NCI-H1436 (cell line): ENCODE measurements around the gene CDKN2B-AS1.
A peak's percentile ranks its signal among the peaks of the same experiment; 100 is the strongest.

Experiments
- DNase-seq: peaks from one replicate; lab custom pipeline; 2025; lab: John Stamatoyannopoulos, UW

Gene CDKN2B-AS1

DNA sequence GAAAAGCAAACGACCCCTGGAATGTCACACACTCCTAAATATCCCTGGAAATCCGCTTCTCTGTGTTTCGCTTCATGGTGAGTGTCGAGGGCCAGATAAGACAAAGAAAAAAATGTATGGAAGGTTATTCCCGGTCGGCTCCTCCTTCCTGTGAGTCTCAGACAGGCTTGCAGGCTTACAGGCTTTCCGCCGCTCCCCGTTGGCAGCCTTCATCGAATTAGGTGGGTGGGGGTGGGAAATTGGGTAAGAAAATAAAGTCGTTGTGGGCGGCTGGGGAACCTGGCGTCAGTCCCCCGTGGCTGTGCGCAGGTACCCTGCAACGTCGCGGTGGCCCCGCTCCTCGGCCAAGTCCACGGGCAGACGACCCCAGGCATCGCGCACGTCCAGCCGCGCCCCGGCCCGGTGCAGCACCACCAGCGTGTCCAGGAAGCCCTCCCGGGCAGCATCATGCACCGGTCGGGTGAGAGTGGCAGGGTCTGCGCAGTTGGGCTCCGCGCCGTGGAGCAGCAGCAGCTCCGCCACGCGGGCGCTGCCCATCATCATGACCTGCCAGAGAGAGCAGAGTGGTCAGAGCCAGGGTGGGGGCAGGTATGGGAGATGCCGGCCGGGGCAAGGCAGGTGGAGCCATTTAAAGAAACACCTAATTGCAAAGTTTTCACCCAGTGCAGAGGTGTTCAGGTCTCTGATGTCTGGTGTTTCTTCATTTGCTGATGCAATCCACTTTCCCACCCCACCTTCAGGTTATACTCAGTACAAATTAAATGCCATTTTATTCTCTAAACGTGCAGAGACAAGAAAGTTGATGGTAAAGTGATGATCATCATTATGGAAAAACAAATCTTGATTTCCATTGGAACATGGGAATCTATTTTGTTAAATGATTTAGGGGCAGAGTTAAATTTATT lies 11.4 kb downstream of the CDKN2B-AS1 start:
- no peak for DNase-seq

DNA sequence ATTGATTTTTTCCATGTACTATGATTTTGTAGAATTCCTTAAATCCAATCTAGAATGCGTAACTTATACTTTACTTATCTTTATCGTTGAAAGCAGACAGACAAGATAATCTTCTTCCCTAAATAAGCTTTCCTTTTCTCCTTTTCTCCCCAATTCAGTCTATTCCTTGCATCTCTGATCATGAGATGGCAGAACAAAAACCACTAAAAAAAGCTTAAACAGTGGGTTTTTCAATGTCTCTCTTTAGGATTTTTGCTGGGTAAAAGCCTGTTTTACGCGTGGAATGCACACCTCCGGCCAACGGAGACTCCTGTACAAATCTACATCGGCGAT lies 13.8 kb downstream of the CDKN2B-AS1 start:
- no peak for DNase-seq

DNA sequence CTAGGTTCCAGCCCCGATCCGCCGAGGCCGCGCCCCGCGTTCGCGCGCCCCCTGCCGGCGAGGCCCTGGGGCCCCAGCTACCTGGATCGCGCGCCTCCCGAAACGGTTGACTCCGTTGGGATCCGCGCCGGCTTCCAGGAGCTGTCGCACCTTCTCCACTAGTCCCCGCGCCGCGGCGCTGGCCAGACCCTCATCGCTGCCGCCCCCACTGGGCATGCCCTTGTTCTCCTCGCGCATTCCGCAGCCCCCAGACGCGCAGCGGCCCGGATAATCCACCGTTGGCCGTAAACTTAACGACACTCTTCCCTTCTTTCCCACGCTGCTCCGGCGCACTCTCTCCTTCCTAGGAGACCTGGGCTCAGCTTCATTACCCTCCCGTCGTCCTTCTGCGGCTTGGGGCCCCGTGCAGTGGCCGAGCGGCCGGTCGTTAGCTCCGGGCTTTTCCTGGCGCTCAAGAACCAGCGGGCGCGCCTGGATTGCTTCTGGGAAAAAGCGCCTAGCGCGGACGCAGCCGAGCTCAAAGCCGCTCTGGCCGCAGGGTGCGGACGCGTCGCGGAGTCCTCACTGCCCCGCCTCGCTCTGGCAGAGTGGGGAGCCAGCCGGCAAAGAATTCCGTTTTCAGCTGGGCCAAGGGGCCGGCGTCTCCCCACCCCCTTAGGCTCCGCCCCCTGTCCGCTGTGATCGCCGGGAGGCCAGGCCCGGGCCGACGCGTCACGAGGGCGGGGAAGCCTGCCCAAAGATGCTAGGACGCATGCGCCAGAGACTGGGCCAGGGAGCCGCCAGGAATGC lies 14.3 kb downstream of the CDKN2B-AS1 start, which contains the start of gene CDKN2B:
Gene CDKN2B (minus strand): TSS at position 589 of the 789 bp plus-strand sequence. CDS start 352 bp downstream, at position 237.
- DNase-seq = peak; percentile 95

- DNase-seq = no peak
Measured at GRCh38 chr9:22009506-22009867, 14.9 kb downstream of the CDKN2B-AS1 start.

DNA sequence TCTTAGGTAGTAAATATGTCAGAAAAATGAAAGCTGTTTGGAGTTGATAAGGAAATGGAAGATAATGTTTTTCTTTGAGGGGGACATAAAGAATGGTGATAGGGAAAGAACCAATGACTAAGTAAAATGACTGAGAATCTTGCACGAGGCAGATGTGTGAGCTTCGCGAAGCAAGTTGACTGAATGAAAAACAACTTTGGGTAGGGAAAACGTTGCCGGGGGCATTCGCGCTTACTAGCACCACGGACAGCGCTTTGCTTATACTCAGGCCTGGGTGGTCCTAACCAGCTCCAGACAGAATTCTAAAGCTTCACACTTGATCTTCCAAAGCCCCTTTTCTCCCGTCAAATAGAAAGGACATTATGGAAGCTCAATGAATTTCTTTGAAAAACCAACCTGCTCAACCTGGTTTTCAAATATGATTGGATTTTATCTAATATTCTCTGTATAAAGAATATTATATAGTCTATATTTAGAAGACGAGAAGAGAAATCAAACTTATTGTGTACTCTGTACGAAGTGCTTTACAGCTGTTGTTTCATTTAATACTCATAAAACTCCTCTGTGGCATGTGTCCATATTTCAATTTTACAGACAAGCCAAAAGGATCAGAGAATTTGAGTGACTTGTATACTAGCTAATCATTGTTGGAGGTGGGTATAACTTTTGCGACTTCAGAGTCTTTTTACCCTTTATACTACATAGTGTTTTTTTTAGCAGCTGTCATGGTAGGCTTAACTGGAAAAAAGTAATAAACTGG lies 16.5 kb downstream of the CDKN2B-AS1 start:
- no peak for DNase-seq

- DNase-seq = no peak
Measured at GRCh38 chr9:22022396-22022795, 27.8 kb downstream of the CDKN2B-AS1 start.

GRCh38 chr9:22026696-22027095 lies 32.1 kb downstream of the CDKN2B-AS1 start:
- DNase-seq = no peak

DNA sequence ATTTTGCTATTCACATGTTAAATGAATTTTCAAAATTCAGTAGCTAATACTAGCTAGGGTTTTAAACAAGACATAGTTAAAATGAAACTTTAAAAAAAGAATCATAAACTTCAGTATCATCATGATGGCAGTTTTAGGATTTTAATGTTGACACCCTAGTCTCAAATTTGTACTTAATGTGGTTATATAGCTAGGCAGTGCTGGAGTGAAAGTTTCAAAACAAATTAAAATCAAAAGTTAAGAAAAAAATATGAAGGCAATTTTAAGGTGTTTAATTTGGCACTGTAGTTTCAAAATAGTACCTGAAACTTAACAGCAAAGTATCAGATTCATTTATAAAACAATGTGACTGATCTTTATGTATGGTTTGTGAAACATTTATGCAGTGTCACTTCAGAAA lies 33.8 kb downstream of the CDKN2B-AS1 start:
- no peak for DNase-seq

DNA sequence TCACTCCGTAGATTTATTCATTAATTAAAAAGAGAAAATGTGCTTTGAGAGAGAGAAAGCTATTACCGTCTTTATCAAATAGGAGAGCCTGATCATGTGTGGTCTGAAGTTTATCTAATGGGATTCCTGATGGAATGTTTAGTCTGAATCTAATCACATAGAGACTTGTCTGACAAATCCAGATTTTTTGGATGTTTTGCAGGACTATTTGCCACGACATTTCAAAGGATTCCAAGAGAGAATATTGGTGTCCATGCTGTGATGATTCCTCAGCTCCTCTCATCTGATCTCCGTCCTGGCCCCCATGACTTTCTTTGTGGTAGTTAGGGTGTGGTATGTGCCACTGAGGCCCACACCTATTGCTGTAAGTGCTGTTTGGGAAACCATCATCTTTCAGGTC lies 34.6 kb downstream of the CDKN2B-AS1 start:
- DNase-seq = no peak

DNA sequence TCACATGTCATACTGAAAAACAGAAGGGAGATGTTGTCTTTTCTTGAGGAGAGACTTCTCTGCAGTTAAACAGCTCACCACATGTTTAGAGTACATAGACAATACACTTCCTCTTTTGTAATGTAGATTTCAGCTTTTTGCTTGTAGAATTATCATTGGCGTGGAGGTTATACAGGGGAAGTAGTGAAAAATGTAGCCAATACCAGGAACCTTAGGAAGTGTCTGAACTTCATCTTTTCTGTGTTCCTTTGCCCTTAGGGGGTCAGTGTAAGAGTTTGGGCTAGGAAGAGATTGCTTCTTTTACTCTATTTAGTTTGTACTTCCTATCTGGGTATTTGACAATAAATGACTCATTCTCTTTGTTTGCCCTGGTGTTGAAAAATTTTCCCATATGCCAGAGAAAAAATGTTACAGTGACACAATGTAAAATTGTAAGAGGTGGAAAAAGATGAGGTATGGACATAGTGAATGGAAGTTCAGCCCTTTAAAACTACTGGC lies 35.6 kb downstream of the CDKN2B-AS1 start:
- no peak for DNase-seq

DNA sequence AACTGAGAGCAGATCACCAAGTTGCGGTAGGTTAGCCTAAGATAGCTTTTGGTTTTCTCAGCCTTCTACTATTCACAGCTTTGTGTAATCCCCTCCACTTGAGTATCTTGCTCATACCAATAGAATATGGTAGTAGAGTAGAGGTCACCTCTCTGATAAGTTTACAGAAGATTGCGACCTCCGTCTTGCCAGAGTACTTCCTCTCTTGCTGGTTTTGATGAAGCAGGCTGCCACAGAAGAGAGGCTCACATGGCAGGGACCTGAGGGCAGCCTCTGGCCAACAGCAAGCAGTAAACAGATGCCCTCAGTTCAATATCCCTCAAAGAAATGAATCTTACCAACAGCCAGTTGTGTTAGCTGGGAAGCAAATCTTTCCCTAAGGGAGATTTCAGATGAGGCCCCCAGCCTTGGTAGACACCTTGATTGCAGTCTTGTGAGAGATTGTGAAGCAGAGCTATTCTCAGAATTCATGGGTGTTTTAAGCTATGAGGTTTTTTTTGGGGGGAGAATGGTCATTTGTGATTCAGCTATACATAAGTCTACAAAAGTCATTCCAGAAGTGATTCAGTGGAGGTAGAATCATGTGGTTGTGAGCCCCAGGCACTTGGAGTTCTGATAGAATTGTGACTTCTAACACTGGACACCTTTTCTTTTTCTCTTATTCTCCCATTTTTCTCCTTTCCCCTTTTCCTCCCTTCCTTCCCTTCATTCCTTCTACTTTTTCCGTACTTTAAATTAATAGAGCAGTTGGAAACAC lies 37.2 kb downstream of the CDKN2B-AS1 start:
- no peak for DNase-seq

GRCh38 chr9:22033012-22033630 lies 38.5 kb downstream of the CDKN2B-AS1 start:
- no peak for DNase-seq

DNA sequence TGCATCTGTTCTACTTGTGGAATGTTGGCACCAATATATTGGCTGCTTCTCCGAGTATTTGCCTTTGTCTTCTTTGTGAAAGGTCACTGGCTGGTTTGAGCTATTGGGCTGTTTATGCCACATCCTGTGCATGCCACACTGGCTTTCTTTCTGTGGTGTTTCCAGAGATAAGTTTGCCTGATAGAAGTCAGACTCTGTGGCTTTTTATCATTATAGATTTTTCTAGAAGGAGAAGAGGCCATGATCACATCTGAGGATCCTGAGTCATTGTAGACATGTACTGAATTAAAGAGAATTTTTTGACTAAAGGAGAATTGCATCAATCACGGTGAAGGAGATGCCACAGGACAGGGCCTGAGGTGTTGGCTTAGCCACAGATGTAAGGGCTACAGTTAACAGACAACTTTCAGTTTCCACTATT lies 41.0 kb downstream of the CDKN2B-AS1 start:
- DNase-seq = no peak

DNA sequence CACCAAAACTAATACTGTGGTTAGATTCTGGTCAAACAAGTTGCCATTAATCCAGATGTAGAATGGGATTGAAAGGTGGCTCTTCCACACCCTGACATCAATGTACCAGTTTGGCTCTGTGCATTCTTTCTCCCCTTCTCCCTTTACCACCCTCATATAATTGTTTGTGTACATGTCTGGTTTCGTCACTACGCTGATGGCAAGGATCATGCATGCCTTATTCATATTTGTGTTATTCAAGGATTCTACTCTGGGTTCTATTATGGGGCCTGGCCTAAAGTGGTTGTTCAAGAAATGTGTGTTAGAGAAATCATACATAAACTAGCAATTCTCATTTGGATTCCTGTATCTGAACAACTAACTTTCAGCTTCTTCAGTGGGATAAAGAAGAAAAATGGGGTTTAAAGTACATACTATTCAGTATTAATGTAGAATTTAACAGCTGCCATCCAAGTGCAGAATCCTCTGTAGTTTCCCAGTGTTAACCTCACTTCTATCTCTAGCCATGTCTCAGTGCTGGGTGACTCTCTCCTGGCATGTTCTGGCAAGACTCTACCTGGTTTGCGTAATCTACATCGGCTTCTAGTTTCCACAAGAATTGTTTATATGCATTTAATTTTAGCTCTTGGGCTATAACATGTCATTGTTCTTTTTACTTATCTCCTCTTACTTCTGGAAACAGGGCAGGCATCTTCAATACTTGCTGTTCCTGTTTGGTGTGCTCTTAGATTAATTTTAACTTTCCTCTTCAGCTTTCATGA lies 42.5 kb downstream of the CDKN2B-AS1 start:
- no peak for DNase-seq

DNA sequence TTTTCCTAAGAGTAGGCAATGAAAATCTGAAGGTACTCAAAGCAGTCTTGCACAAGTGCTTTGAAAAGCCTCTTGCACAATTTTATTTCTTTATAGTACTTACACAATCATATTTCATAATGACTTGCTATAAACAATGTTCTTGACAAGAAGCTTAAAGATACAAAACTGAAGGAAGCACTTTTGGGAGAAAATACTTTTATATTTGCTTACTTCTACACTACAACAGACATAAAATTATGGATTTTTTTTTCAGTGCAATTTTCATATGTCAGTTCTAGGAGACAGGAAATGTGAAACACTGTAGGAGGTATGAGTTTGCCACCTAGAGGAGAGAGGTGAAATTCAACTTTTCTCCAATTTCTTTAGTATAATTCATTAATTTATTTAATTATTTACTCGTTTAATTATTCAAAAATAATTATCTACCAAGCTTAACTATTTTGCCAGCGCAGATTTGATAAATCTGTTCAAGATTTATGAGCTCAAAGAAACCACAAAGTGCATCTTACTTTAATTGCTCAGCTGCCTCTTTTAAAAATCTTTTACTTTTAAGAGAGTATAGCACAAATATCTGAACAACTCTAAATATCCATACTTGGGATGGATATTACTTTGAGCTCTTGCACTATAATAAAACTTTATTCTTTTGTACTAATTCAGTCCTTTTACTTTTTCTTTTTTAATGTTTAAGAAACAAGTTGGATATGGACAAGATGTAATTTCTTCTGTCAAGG lies 43.5 kb downstream of the CDKN2B-AS1 start:
- peak; percentile 2 for DNase-seq

- DNase-seq = no peak
Measured at GRCh38 chr9:22039258-22039657, 44.7 kb downstream of the CDKN2B-AS1 start.

DNA sequence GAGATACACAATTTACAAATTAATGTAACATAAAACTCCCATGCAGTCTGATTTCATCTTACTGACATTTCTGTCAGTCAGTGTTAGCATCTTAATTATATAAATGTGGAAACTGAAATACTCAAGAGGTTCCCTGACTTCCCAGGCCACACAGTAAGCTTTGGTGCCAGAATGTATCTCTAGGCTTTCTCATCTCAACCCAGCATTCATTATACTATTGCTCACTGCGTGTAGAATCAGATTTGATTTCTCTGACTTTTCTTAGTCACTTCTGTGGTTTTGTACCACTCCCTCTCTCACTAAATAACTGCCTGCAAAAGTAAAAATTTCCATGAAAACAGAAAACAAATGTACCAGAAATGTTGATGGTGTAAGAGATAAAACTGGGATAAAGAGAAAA lies 46.2 kb downstream of the CDKN2B-AS1 start:
- DNase-seq = no peak

- no peak for DNase-seq
Measured at GRCh38 chr9:22041344-22041743, 46.8 kb downstream of the CDKN2B-AS1 start.

GRCh38 chr9:22041775-22042174 lies 47.2 kb downstream of the CDKN2B-AS1 start:
- no peak for DNase-seq

DNA sequence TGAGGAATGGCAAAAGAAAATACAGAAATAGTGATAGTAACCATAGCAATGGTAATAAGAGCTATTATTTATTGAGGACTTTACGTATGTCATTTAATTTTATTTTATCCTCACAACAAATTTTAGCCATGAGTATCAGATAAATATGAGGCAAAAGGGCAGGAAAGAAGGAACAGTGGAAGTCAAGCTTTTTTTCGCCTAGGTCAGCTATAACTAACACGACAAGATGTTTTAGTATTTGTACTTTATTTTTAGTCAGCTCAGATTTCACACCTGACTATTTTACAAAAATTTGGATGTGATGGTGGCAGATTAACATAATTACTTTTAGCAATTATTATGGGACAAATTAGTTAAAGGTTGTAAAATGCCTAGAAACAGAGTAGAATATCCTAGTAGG lies 49.3 kb downstream of the CDKN2B-AS1 start:
- DNase-seq = no peak
